A549 treated with ZK216348 at 1 μM for 4 hours (cell line): ENCODE data around the gene PSTPIP2. TPM values are rescaled to one million over a fixed set of nuclear protein-coding genes. Genes with fewer than 3 reads are reported as not detected.

Source experiments
- total RNA-seq: library from RNA; stranded (reverse); fragments of 200-300 nt; extraction: Qiagen RNA extraction; gene quantifications from 5 replicates; pipeline ENCODE4 v1.2.3, GENCODE V29; 2022; ENCODE audit warnings: low read depth

Gene PSTPIP2
- total RNA-seq = 0.21 to 0.38 TPM (median 0.32 TPM) in 5 replicates

GRCh38 chr18:46071653-46072375, at the start of gene PSTPIP2:
TSS of gene PSTPIP2 (minus strand) at chr18:46072260. CDS start at chr18:46072188, 72 bp downstream.

GRCh38 chr18:46104128-46104911, 32.3 kb upstream of the PSTPIP2 start, which contains the start of gene HAUS1:
TSS of gene HAUS1 (plus strand) at chr18:46104385. CDS start at chr18:46104412, 27 bp downstream.

GRCh38 chr18:46097801-46098615, 25.9 kb upstream of the PSTPIP2 start, which contains the start of gene ATP5F1A:
TSS of gene ATP5F1A (minus strand) at chr18:46098296. CDS start at chr18:46098231, 65 bp downstream.

GRCh38 chr18:45967007-45967706, 104.9 kb downstream of the PSTPIP2 start, which contains the start of gene EPG5:
TSS of gene EPG5 (minus strand) at chr18:45967329. CDS start at chr18:45967239, 90 bp downstream.

Other genes with a start within 250 kb of the PSTPIP2 start
- 0.05 to 0.12 TPM in 2 of 5 replicates, not detected in the others for gene SIGLEC15, start 246.6 kb downstream of the PSTPIP2 start, total RNA-seq
- 3.7 to 4.9 TPM (median 4.6 TPM) in 5 replicates for gene EPG5, start 104.9 kb downstream of the PSTPIP2 start, total RNA-seq
- 292 to 334 TPM (median 315 TPM) in 5 replicates for gene ATP5F1A, start 26.0 kb upstream of the PSTPIP2 start, total RNA-seq
- 30.6 to 70.2 TPM (median 34.2 TPM) in 5 replicates for gene HAUS1, start 32.1 kb upstream of the PSTPIP2 start, total RNA-seq